ENCODE results near the gene IFFO2.

The IFFO2 gene

DNA sequence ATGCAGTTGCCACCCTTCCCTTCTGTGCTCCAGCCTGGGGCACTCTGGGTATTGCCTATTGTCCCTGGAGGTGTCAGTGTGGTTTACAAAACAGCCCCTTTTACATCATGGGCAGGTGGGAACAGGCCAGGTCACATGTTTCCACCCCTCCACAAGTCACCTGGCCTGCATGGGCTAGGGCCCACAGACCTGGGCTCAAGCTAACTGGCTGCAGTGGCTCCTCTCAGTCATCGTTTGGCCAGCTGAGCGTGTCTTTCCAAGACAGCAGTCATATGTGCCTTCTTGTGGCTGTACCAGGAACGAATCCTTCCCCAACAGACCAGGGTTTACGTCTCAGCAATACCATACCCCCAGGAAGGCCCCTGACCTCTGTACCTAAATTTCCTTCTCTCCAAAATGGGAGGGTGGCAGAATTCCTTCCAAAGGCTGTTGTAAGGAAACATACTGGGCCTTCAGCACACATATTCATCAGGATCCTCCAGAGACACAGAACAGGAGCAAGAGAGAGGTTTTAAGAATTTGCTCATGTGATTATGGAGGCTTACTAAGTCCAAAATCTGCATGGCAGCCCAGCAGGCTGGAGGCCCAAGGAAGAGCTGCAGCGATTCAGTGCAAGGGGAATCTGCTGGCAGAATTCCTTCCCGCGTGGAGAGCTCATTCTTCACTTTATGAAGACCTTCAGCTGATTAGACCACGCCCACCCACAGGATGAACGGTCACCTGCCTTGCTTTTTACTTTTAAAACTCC is 86.5 kb downstream of the IFFO2 start:
- H3K27ac ChIP-seq = peak overlapping the region; percentile 19; the same call in 1 of the 2 replicates
- TF ChIP-seq, protein P1, sequence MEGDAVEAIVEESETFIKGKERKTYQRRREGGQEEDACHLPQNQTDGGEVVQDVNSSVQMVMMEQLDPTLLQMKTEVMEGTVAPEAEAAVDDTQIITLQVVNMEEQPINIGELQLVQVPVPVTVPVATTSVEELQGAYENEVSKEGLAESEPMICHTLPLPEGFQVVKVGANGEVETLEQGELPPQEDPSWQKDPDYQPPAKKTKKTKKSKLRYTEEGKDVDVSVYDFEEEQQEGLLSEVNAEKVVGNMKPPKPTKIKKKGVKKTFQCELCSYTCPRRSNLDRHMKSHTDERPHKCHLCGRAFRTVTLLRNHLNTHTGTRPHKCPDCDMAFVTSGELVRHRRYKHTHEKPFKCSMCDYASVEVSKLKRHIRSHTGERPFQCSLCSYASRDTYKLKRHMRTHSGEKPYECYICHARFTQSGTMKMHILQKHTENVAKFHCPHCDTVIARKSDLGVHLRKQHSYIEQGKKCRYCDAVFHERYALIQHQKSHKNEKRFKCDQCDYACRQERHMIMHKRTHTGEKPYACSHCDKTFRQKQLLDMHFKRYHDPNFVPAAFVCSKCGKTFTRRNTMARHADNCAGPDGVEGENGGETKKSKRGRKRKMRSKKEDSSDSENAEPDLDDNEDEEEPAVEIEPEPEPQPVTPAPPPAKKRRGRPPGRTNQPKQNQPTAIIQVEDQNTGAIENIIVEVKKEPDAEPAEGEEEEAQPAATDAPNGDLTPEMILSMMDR (conservative IDR thresholded peaks at IDR 0.05) = no peak

DNA sequence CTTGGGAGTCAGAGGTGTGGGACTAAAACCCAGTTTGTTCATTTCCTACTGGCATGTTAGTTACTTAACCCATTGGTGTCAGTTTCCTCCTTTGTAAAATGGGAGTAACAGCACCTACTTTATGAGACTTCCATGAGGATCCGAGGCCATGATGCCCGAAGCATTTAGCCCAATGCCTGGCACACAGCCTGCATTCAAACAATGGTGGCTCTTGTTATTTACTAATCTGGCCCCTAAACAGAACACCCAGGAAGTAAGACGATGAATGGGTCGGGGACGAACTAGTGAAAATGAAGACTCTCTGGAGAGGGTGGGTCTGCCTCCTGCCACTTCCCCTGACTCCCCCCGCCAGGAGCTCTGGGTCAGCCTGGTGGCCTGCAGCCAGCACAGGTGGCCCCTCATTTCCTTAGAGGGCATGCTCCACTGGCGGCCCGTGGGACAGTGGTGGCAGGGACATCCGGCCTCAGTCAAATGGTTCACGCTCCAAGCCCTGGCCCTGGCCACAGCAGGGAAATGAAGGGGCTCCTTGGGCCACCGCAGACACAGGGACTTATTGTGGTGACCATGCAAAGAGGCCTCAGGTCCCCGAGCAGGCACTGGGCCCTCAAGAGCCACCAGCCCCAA is 87.6 kb downstream of the IFFO2 start:
- TF ChIP-seq, protein P1 (conservative IDR thresholded peaks at IDR 0.05) = no peak
- no peak overlapping the region for H3K27ac ChIP-seq

DNA sequence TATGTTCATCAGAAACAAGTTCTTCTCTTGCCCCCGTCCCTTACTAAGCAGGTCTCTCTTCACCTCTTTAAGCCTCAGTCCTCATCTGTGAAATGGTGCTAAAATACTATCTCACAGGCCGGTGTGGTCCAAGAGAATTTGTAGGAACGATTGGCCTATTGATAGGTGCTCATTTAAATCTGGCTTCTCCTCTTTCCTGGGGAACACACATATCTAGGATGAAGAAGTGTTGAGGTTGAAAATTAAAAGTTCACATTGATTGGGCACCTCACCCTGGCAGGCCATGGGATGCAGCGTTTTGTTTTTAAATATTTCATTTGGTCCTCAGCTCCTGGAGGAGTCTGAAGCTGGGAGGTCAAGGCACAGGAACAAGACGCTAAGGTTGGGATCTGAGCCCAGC is 88.1 kb downstream of the IFFO2 start:
- TF ChIP-seq, protein P1 (conservative IDR thresholded peaks at IDR 0.05) = no peak
- H3K27ac ChIP-seq = no peak overlapping the region

DNA sequence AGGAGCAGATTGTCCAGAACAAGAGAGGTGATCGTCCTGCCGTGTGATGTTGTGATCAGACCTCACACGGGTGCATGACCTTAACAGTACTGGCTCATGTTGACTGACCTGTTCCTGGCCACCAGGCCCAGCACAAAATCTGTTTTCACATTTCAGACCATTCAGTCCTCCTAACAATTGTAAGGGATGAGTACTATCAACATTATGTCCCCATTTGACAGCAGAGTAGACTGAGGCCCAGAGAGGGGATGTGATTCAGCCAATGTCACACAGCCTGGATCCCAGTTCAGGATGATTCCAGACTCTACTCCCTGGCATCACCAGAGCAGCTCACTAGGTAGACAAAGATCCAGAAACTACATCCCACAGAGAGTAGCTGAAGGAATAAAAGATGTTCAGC is 89.6 kb downstream of the IFFO2 start:
- TF ChIP-seq, protein P1 (conservative IDR thresholded peaks at IDR 0.05) = no peak
- no peak overlapping the region for H3K27ac ChIP-seq

DNA sequence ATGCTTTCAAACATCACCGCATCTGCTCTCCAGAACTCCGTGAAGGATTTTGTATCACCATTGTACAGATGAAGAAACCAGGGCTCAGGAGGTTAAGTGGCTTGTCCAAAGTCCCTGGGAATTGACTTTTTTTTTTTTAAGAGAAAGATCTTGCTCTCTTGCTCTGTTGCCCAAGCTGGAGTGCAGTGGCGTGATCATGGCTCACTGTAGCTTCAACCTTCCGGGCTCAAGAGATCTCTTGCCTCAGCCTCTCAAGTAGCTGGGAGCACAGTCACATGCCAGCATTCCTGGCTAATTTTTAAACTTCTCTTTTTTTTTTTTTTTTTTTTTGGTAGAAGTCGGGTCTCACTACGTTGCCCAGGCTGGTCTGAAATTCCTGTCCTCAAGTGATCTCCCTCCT is 90.2 kb downstream of the IFFO2 start:
- no peak overlapping the region for H3K27ac ChIP-seq
- TF ChIP-seq, protein P1 (conservative IDR thresholded peaks at IDR 0.05) = no peak

DNA sequence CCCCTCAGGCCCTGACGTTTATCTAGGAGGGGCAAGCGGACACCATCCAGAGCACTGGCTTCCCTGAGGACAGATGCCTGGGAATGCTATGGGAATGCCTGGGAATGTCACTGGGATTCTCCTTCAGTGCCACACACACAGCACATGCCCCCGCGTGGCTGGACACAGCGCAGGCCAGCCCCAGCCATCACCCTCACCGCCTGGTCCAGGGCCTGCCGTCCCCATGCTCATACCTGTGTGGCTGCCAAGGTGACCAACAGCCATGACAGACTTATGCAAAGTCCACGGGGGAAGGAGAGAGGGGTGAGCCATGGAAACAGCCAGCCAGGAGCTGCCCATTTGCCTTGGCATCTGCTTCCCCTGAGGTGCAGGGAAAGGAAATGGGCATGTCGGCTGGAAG is 91.3 kb downstream of the IFFO2 start:
- H3K27ac ChIP-seq = no peak overlapping the region
- TF ChIP-seq, protein P1 (conservative IDR thresholded peaks at IDR 0.05) = no peak

DNA sequence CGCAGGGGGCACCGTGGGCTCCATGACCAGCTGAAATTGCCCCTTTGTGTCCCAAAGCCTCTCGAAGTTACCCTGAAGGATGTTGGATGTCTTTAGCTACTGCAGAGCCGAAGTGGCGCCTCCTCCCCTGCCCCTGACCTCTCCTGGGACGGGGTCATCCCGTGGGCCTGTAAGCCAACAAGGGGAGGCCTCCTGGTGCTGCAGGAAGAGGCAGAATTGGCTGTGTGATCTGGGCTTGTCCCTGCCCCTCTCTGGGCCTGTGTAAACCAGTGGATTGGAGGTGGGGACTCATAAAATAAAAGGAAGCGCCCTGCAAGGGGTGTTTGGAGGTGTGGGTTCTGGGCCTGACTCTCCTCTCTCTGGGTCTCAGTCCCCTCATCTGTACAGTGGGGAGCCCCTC is 94.9 kb downstream of the IFFO2 start:
- TF ChIP-seq, protein P1 (conservative IDR thresholded peaks at IDR 0.05) = no peak
- H3K27ac ChIP-seq = no peak overlapping the region
